A549 treated with GW870086 at 1 μM for 4 hours (cell line): ENCODE measurements around the gene ACSL3. TPM values are rescaled to one million over a fixed set of nuclear protein-coding genes. Genes with fewer than 3 reads are reported as not detected.

Experiments used
- total RNA-seq: library from RNA; stranded (reverse); fragments of 200-300 nt; extraction: Qiagen RNA extraction; gene quantifications from 5 replicates; pipeline ENCODE4 v1.2.3, GENCODE V29; 2022; ENCODE audit warnings: low read depth

The ACSL3 gene
- 119 to 154 TPM (median 142 TPM) in 5 replicates for total RNA-seq

GRCh38 chr2:222860740-222861410, at the start of gene ACSL3:
TSS of gene ACSL3 (plus strand) at chr2:222861036. CDS start at chr2:222908773, 47,737 bp downstream.

Other genes starting within 250 kb of the ACSL3 start
- gene FARSB, start 204.9 kb upstream of the ACSL3 start, total RNA-seq = 43.0 to 47.0 TPM (median 43.7 TPM) in 5 replicates
- not detected in 5 replicates for gene MOGAT1, start 189.4 kb upstream of the ACSL3 start, total RNA-seq
- gene KCNE4, start 191.2 kb downstream of the ACSL3 start, total RNA-seq = 0.24 to 0.69 TPM (median 0.57 TPM) in 5 replicates